NT2/D1 (cell line): Measurements from ENCODE around the gene BCO2.

Experiments used
- SUZ12 ChIP-seq: IDR thresholded peaks from 2 replicates; pipeline ENCODE4 v1.6.1; 2011; ENCODE audit not compliant: insufficient read length, insufficient read depth; ENCODE audit errors: extremely low read depth
- YY1 ChIP-seq: IDR thresholded peaks from 2 replicates; pipeline ENCODE4 v1.6.1; 2011; ENCODE audit not compliant: insufficient read length, insufficient read depth

DNA sequence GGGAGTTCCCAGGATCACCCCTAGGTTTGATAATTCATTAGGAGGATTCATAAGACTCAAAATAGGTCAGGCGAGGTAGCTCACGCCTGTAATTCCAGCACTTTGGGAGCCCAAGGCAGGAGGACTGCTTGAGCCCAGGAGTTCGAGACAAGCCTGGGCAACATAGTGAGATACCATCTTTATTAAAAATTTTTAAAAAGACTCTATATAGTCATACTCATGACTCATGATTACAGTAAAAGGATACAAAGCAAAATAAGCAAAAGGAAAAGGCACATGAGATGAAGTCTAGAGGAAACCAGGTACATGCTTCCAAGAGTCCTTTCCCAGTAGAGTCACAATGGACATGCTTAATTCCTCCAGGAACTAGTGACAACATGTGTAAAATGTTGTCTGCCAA lies 37.0 kb downstream of the BCO2 start:
- TF ChIP-seq SUZ12 (no peak), YY1 (no peak)
